Prostate gland (tissue), 2 donors: ENCODE results near the gene CDC14A. TPM values are rescaled to one million over a fixed set of nuclear protein-coding genes. Genes with fewer than 3 reads are reported as not detected.
A peak's percentile ranks its signal among the peaks of the same experiment; 100 is the strongest.

Source experiments
- DNase-seq: peaks from one replicate; pipeline ENCODE4 v3.0.0-alpha.2; 2019; ENCODE audit warnings: low spot score
- H3K27ac ChIP-seq, 2 donors: fragments of 200-600 bp; sonication (generic); 2 replicates each; pipeline ENCODE4 v1.5.1; 2017 to 2019
- H3K27me3 ChIP-seq: fragments of 200-600 bp; sonication (generic); replicated peaks from 2 replicates; pipeline ENCODE4 v1.5.1; 2019; ENCODE audit not compliant: insufficient read depth
- H3K36me3 ChIP-seq, 2 donors: fragments of 200-600 bp; sonication (generic); 1 replicate in 1 of 2; 2 replicates in 1 of 2; pipeline versions ENCODE4 v1.5.1 to v1.8.1; 2017 to 2019
- H3K4me1 ChIP-seq: fragments of 200-600 bp; sonication (generic); replicated peaks from 2 replicates; pipeline ENCODE4 v1.5.1; 2019
- H3K4me3 ChIP-seq, 2 donors: fragments of 200-600 bp; sonication (generic); 2 replicates each; pipeline ENCODE4 v1.5.1; 2017 to 2019
- H3K9me3 ChIP-seq: fragments of 200-600 bp; sonication (generic); 2 replicates; pipeline ENCODE4 v1.5.1; 2017
- CTCF ChIP-seq, 4 experiments: fragments of 200-600 bp in 2 of 4; fragments of 450-650 bp in 2 of 4; sonication (generic) in 2 of 4; IDR thresholded peaks; 1 replicate in 3 of 4; 2 replicates in 1 of 4; pipeline ENCODE4 v1.5.1; 2016 to 2019; ENCODE audit warnings: antibody characterized with exemption in 4 of 4, mild to moderate bottlenecking in 2 of 4, moderate library complexity in 2 of 4
- POLR2A ChIP-seq: fragments of 450-650 bp; IDR thresholded peaks from one replicate; pipeline ENCODE4 v1.6.1; 2016; ENCODE audit warnings: antibody characterized with exemption, mild to moderate bottlenecking
- POLR2AphosphoS5 ChIP-seq: sonication (generic); formaldehyde crosslinking; IDR thresholded peaks from one replicate; pipeline ENCODE4 v1.6.1; 2017; ENCODE audit warnings: antibody characterized with exemption
- WGBS: methylation state at CpG from one replicate; pipeline ENCODE4 v1.1.5; 2018; 5-methylcytosine and 5-hydroxymethylcytosine counted together
- intact Hi-C: fragments of 100-400 bp; cut with DNase I; formaldehyde crosslinking; loops from one replicate; pipeline ENCODE4 v1.14.2; 2022
- total RNA-seq, 2 donors: library from RNA; depleted of rRNA; stranded (reverse); fragments of >200 nt; gene quantifications; one replicate each; pipeline ENCODE4 v1.1.0, GENCODE V29; 2016

Gene CDC14A
- total RNA-seq, 2 donors from 2014 or later = 25.7 to 39.2 TPM

GRCh38 chr1:100347009-100347966 is 5.0 kb upstream of the CDC14A start:
- H3K27me3 ChIP-seq = no peaks in the 10 kb centered on the region
- H3K4me1 ChIP-seq = no peaks in the 10 kb centered on the region
- intact Hi-C loops = no loop called here
- H3K4me3 ChIP-seq = no peak overlapping the region
- no peaks in the 10 kb centered on the region for H3K36me3 ChIP-seq
- H3K9me3 ChIP-seq = no peaks in the 10 kb centered on the region
- no peak for TF ChIP-seq POLR2A
- TF ChIP-seq CTCF (IDR thresholded peaks at IDR 0.05) = no peak
- TF ChIP-seq POLR2AphosphoS5 = no peak
- no peak for DNase-seq
- 79% methylated on average over 5 of the region's 5 CpGs for WGBS
- no peak overlapping the region for H3K27ac ChIP-seq

DNA sequence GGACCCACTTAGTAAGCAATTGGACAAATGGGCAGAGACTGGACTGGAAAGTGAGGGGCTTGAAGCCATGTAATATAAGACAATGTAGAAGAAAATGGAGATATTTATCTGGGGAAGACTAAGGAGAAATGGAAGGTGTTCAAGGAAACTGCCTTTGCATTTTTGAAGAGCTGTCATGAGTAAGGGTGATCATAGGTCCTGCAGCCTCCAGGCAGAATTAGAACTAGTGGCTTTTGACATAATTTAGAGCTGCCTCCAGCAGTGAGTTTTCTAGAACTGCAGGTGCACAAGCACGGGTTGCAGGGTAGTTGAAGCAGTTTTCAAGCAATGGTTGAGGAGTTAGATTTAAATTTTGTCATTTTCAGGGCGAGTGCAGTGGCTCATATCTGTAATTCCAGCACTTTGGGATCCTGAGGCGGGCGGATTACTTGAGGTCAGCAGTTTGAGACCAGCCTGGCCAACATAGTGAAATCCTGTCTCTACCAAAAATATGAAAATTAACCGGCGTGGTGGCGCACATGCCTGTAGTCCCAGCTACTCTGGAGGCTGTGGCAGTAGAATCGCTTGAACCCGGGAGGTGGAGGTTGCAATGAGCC is 3.7 kb upstream of the CDC14A start:
- Histone ChIP-seq H3K9me3 (no peaks in the 10 kb centered on the region), H3K4me3 (no peak overlapping the region), H3K27ac (no peak overlapping the region), H3K4me1 (no peaks in the 10 kb centered on the region), H3K36me3 (no peaks in the 10 kb centered on the region), H3K27me3 (no peaks in the 10 kb centered on the region)
- intact Hi-C loops = no loop called here
- no peak for TF ChIP-seq POLR2AphosphoS5
- no peak for TF ChIP-seq POLR2A
- TF ChIP-seq CTCF (IDR thresholded peaks at IDR 0.05) = no peak
- DNase-seq = no peak
- WGBS = 91% methylated on average over 9 of the region's 9 CpGs

DNA sequence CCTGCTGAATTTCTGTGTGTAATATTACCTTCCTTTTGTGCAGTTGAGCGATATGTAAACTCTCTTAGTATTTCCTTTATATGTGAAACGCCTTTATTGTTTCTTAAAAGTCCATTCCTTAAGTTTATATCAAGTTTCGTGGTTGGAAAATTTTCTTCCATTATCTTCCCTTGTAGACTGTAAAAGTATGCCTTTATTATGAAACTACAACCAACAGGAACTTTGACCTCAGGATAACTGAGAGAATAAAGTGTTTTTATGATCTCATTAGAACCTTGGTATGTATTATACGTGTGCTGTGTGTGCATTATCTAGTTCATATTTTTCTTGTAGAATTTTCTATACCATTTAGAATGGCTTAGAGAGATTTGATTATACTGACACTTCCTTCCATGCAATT is 3.1 kb upstream of the CDC14A start:
- Histone ChIP-seq H3K9me3 (no peaks in the 10 kb centered on the region), H3K27me3 (no peaks in the 10 kb centered on the region), H3K27ac (no peak overlapping the region), H3K36me3 (no peaks in the 10 kb centered on the region), H3K4me1 (no peaks in the 10 kb centered on the region), H3K4me3 (no peak overlapping the region)
- TF ChIP-seq POLR2AphosphoS5 (no peak), CTCF (IDR thresholded peaks at IDR 0.05) (no peak), POLR2A (no peak)
- no peak for DNase-seq
- intact Hi-C loops = no loop called here
- WGBS = 84% methylated on average over 4 of the region's 4 CpGs

GRCh38 chr1:100350787-100351094 is 1.6 kb upstream of the CDC14A start:
- no peak for DNase-seq
- intact Hi-C loops = loop anchor here (1.0 to 5.0 kb wide), 3 partner anchors 84 to 107 kb away; partner anchors contain the start of gene RTCA
- Histone ChIP-seq H3K36me3 (no peaks in the 10 kb centered on the region), H3K27me3 (no peaks in the 10 kb centered on the region), H3K27ac (peak overlapping the region; percentile 92), H3K9me3 (no peaks in the 10 kb centered on the region), H3K4me3 (peak overlapping the region; percentile 71 to 83), H3K4me1 (no peaks in the 10 kb centered on the region)
- no peak for TF ChIP-seq CTCF (IDR thresholded peaks at IDR 0.05)
- no peak for TF ChIP-seq POLR2A
- TF ChIP-seq POLR2AphosphoS5 = no peak
- 81% methylated on average over 10 of the region's 10 CpGs for WGBS
